T-cell (primary cell): Measurements from ENCODE around the gene GCDH. TPM values are rescaled to one million over a fixed set of nuclear protein-coding genes. Genes with fewer than 3 reads are reported as not detected.
A peak's percentile ranks its signal among the peaks of the same experiment; 100 is the strongest.

Experiments
- ATAC-seq, 4 experiments: fragments of 200-7000 bp in 3 of 4; fragments of 150-1000 bp in 1 of 4; cut with Tn5 transposase; replicated peaks in 1 of 4; 1 replicate in 3 of 4; 2 replicates in 1 of 4; pipeline ENCODE4 v1.10.0; 2021; ENCODE audit warnings: moderate library complexity in 3 of 4, mild to moderate bottlenecking in 2 of 4, moderate number of reproducible peaks in 1 of 4
- CTCF ChIA-PET, 2 donors: fragments of 300-600 bp; sonication (Branson Sonifier 250); formaldehyde crosslinking; loops; one replicate each; lab custom pipeline; 2022; ENCODE audit warnings: antibody characterized with exemption in 2 of 2; lab: Charles Lee
- POLR2A ChIA-PET, 2 donors: fragments of 300-600 bp; sonication (Branson Sonifier 250); formaldehyde crosslinking; loops; one replicate each; lab custom pipeline; 2022; ENCODE audit warnings: antibody characterized with exemption in 2 of 2; lab: Charles Lee
- DNase-seq, 35 experiments: peaks; one replicate each; pipeline versions ENCODE4 v3.0.0 to v3.0.0-alpha.2; 2013 to 2023
- H3K27ac ChIP-seq: one replicate; pipeline ENCODE4 v1.5.1; 2013; ENCODE audit warnings: low read length
- H3K27me3 ChIP-seq, 2 experiments: replicated peaks in 1 of 2; 1 replicate in 1 of 2; 2 replicates in 1 of 2; pipeline versions ENCODE4 v1.6.1 to v1.7.0; 2013; ENCODE audit warnings: low read length in 1 of 2, mixed read lengths in 1 of 2; ENCODE audit not compliant: control insufficient read depth in 2 of 2, insufficient read depth in 2 of 2; ENCODE audit errors: extremely low read depth in 1 of 2
- H3K36me3 ChIP-seq, 2 donors: 1 replicate in 1 of 2; 2 replicates in 1 of 2; pipeline versions ENCODE4 v1.6.1 to v1.7.0; 2013; ENCODE audit warnings: low read length in 1 of 2; ENCODE audit not compliant: control insufficient read depth in 2 of 2, insufficient read depth in 1 of 2; ENCODE audit errors: extremely low read depth in 1 of 2
- H3K4me1 ChIP-seq, 2 experiments: 1 replicate in 1 of 2; 2 replicates in 1 of 2; pipeline versions ENCODE4 v1.6.1 to v1.7.0; 2013; ENCODE audit warnings: low read length in 2 of 2, mixed read lengths in 1 of 2; ENCODE audit not compliant: insufficient read depth in 2 of 2, control insufficient read depth in 1 of 2; ENCODE audit errors: extremely low read depth in 1 of 2
- H3K4me3 ChIP-seq, 2 donors: 1 replicate in 1 of 2; 2 replicates in 1 of 2; pipeline versions ENCODE4 v1.5.1 to v1.7.0; 2013; ENCODE audit warnings: mild to moderate bottlenecking in 2 of 2, low read length in 1 of 2, moderate library complexity in 1 of 2; ENCODE audit not compliant: control insufficient read depth in 1 of 2; ENCODE audit errors: extremely low read depth in 1 of 2
- H3K9me3 ChIP-seq: 2 replicates; pipeline ENCODE4 v1.7.0; 2013
- H3K27ac Mint-ChIP-seq, 2 donors: one replicate each; pipeline ENCODE4 v1.8.0; 2020 to 2021; ENCODE audit warnings: mild to moderate bottlenecking in 2 of 2, mixed read lengths in 2 of 2
- H3K27me3 Mint-ChIP-seq, 2 donors: one replicate each; pipeline ENCODE4 v1.8.0; 2021 to 2022; ENCODE audit warnings: mixed read lengths in 2 of 2
- H3K36me3 Mint-ChIP-seq: one replicate; pipeline ENCODE4 v1.8.0; 2021; ENCODE audit warnings: mixed read lengths
- H3K4me1 Mint-ChIP-seq, 3 donors: one replicate each; pipeline ENCODE4 v1.8.0; 2020 to 2022; ENCODE audit warnings: mixed read lengths in 3 of 3, mild to moderate bottlenecking in 1 of 3
- H3K4me3 Mint-ChIP-seq, 3 donors: one replicate each; pipeline ENCODE4 v1.8.0; 2020 to 2022; ENCODE audit warnings: mild to moderate bottlenecking in 3 of 3, mixed read lengths in 3 of 3, moderate library complexity in 3 of 3
- H3K9me3 Mint-ChIP-seq, 3 donors: one replicate each; pipeline ENCODE4 v1.8.0; 2020 to 2022; ENCODE audit warnings: mixed read lengths in 3 of 3
- WGBS: methylation state at CpG from one replicate; pipeline ENCODE4 v1.1.5; 2013; ENCODE audit warnings: missing lambda C conversion rate; ENCODE audit not compliant: insufficient coverage; 5-methylcytosine and 5-hydroxymethylcytosine counted together
- total RNA-seq, 35 experiments: library from RNA in 6 of 35; stranded (reverse) in 6 of 35; fragments of 120-200 nt in 1 of 35; gene quantifications; one replicate each; pipeline versions ENCODE4 v1.2.1 to v1.2.4 and lab custom pipeline; 2013 to 2026

Gene GCDH
- total RNA-seq, 5 donors from 2014 or later (not counting 1 experiment from before 2014, with no cell fraction given) = 39.8 to 68.7 (median 60.0) TPM

DNA sequence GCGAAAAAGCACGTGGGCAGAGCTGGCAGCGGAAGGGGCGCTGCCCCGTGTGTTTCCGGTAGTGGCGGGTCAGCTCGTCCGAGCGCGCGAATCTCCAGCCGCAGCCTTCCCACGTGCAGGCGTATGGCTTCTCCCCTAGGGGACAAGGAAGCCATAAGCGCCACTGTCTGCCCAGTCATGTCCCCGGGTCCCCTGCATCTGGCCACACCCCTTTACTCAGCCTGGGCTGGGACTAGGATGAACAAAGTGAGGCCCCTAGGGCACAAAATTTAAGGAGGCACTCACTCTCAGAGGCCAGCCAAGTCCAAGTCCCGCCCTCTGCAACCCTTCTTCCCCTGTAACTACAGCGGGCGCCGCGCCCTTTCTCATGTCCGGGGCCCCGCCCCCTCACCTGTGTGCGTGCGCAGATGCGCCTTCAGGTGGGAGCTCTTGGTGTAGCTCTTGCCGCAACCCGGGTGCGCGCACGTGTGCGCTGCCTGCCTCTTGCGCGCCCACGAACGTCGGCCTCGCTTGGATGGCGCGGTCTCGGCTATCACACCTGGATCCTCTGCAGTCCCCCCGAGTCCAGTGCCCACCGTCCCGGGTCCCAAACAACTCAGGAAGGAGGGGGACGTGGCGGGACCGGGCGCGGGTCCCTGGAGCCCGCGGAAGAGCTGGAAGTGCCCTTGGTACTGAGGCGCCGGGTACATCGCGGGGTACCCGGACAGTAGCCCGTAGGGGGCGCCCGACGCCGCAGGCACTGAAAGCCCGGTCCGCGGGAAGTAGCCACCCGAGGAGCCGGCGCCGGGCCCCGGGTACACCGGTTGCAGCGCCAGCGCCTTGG lies 5.8 kb upstream of the GCDH start:
- no peaks in the 10 kb centered on the region for H3K36me3 Mint-ChIP-seq
- H3K9me3 Mint-ChIP-seq = no peaks in the 10 kb centered on the region
- peaks cover 0 to 2% of the 10 kb centered on the region in 2 donors for H3K36me3 ChIP-seq
- ChIA-PET CTCF (interaction anchor here in 1 of 2 donors (0.6 to 1.6 kb wide), 12 partner anchors 9 to 109 kb away, joined by 3 to 19 read pairs (median 4); partner anchors contain the start of genes CALR, FARSA and SYCE2), POLR2A (interaction anchor here (0.5 to 0.7 kb wide), 3 partner anchors 28 to 130 kb away, joined by 3 to 12 read pairs (median 5); no protein-coding TSS in a partner anchor)
- H3K4me3 Mint-ChIP-seq = peak overlapping the region; percentile 80 to 86 (median 85)
- H3K4me1 Mint-ChIP-seq = peaks cover 25 to 33% (median 26%) of the 10 kb centered on the region in 3 donors
- no peaks in the 10 kb centered on the region for H3K9me3 ChIP-seq
- peaks cover 0 to 8% of the 10 kb centered on the region in 2 experiments for H3K27me3 ChIP-seq
- peak overlapping the region; percentile 35 to 64 for H3K4me3 ChIP-seq
- ATAC-seq (peak; percentile 72 to 78 (median 75)), DNase-seq (peak; percentile 73 to 91 (median 85))
- H3K27ac Mint-ChIP-seq = peak overlapping the region; percentile 83 to 84
- H3K4me1 ChIP-seq = peaks cover 3 to 36% of the 10 kb centered on the region in 2 experiments
- H3K27me3 Mint-ChIP-seq = peaks cover 0 to 2% of the 10 kb centered on the region in 2 donors
- under 1% methylated on average over 73 of the region's 73 CpGs for WGBS
- H3K27ac ChIP-seq = peak overlapping the region; percentile 55

DNA sequence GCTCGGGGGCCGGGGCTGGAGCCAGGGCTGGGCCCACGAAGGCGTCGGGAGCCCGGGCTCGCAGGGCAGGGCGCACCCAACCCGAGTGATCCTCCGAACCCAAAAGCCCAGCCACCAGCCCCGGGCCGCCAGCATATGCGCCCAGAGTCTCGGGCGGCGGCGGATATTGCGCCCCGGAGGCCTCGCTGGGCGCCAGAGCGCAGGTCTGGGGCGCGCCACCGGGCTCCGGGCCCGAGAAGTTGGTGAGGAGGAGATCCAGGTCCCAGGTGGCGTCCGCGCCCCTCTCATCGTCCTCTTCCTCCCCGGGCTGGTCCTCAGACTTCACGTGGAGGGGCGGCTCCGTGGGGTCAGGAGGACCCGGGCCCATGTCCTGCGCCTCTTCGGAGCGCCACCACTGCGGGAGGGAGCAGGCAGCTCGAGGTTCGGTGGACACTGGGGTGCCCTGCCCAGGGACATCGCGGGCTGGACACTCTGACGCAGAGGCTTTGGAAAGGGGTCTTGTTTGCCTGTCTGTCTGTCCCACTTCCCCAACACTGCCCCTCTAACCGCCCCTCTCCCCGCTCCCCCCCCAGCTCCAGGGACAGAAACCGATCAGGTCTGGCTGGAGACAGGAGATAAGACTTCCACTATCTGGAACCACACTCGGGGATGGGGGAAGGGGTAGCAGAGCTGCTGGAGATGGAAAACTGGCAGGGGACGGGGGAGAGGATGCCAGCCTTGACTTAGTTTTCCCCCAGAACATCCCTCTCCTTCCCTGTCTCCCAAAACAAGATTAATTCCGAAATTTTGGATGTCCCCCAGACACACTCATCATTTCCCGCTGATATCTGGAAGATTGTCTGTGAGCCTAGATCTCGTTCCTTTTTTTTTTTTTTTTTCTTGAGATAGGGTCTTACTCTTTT lies 5.0 kb upstream of the GCDH start:
- Histone ChIP-seq H3K9me3 (no peaks in the 10 kb centered on the region), H3K4me3 (peak overlapping the region in 1 of 2 donors; percentile 64), H3K36me3 (no peaks in the 10 kb centered on the region), H3K27me3 (peaks cover 0 to 8% of the 10 kb centered on the region in 2 experiments), H3K27ac (no peak overlapping the region), H3K4me1 (peaks cover 5 to 33% of the 10 kb centered on the region in 2 experiments)
- Mint-ChIP-seq H3K36me3 (peaks cover 1% of the 10 kb centered on the region), H3K9me3 (no peaks in the 10 kb centered on the region), H3K4me3 (peak overlapping the region; percentile 43 to 80 (median 55)), H3K4me1 (peaks cover 25 to 35% (median 28%) of the 10 kb centered on the region in 3 donors), H3K27me3 (peaks cover 0 to 2% of the 10 kb centered on the region in 2 donors), H3K27ac (peak overlapping the region; percentile 19 to 28)
- ATAC-seq = peak in 2 of 4 experiments; percentile 12 to 27
- CTCF ChIA-PET = interaction anchor here in 1 of 2 donors (1.0 to 1.6 kb wide), 7 partner anchors 10 to 80 kb away, joined by 4 to 19 read pairs (median 5); partner anchors contain the start of genes CALR, FARSA and SYCE2
- DNase-seq = no peak
- WGBS = 11% methylated on average over 43 of the region's 53 CpGs
- POLR2A ChIA-PET = interaction anchor here in 1 of 2 donors (0.5 kb wide), 1 partner anchor 33 kb away, joined by 5 read pairs; no protein-coding TSS in a partner anchor

GRCh38 chr19:12886651-12886968 lies 4.3 kb upstream of the GCDH start:
- DNase-seq (no peak), ATAC-seq (no peak)
- Histone ChIP-seq H3K36me3 (no peaks in the 10 kb centered on the region), H3K27ac (no peak overlapping the region), H3K9me3 (no peaks in the 10 kb centered on the region), H3K4me1 (peaks cover 6 to 35% of the 10 kb centered on the region in 2 experiments), H3K27me3 (peaks cover 0 to 8% of the 10 kb centered on the region in 2 experiments), H3K4me3 (no peak overlapping the region)
- Mint-ChIP-seq H3K27me3 (peaks cover 0 to 2% of the 10 kb centered on the region in 2 donors), H3K36me3 (peaks cover 3% of the 10 kb centered on the region), H3K4me1 (peaks cover 29 to 37% (median 34%) of the 10 kb centered on the region in 3 donors), H3K4me3 (peak overlapping the region; percentile 43 to 73 (median 55)), H3K9me3 (no peaks in the 10 kb centered on the region), H3K27ac (peak overlapping the region; percentile 19 to 28)
- WGBS = 93% methylated on average over 3 of the region's 5 CpGs
- ChIA-PET POLR2A (no interaction called here), CTCF (no interaction called here)

GRCh38 chr19:12886969-12887747 lies 3.8 kb upstream of the GCDH start, which contains the start of gene KLF1:
Gene KLF1 (minus strand): TSS chr19:12887201. CDS start chr19:12887140, 61 bp downstream.
- H3K36me3 ChIP-seq = no peaks in the 10 kb centered on the region
- peak within 1 kb of the TSS; percentile 19 to 28 for H3K27ac Mint-ChIP-seq
- CTCF ChIA-PET = no interaction called here
- DNase-seq (no peak), ATAC-seq (no peak)
- peaks cover 0 to 2% of the 10 kb centered on the region in 2 donors for H3K27me3 Mint-ChIP-seq
- peaks cover 0 to 8% of the 10 kb centered on the region in 2 experiments for H3K27me3 ChIP-seq
- H3K9me3 Mint-ChIP-seq = no peaks in the 10 kb centered on the region
- POLR2A ChIA-PET = no interaction called here
- H3K4me1 Mint-ChIP-seq = peaks cover 33 to 42% (median 36%) of the 10 kb centered on the region in 3 donors
- 91% methylated on average over 12 of the region's 17 CpGs for WGBS
- peaks cover 10 to 37% of the 10 kb centered on the region in 2 experiments for H3K4me1 ChIP-seq
- H3K36me3 Mint-ChIP-seq = peaks cover 3% of the 10 kb centered on the region
- H3K27ac ChIP-seq = no peak within 1 kb of the TSS
- H3K4me3 ChIP-seq = peak within 1 kb of the TSS in 1 of 2 donors; percentile 64
- no peaks in the 10 kb centered on the region for H3K9me3 ChIP-seq
- H3K4me3 Mint-ChIP-seq = peak within 1 kb of the TSS; percentile 43 to 73 (median 55)

- POLR2A ChIA-PET = interaction anchor here in 1 of 2 donors (0.6 kb wide), 1 partner anchor 299 kb away, joined by 6 read pairs; no protein-coding TSS in a partner anchor
- no peak overlapping the region for H3K4me3 ChIP-seq
- H3K27ac ChIP-seq = no peak overlapping the region
- no peaks in the 10 kb centered on the region for H3K27me3 Mint-ChIP-seq
- 75% methylated on average over 2 of the region's 5 CpGs for WGBS
- H3K36me3 ChIP-seq = peaks cover 0 to 1% of the 10 kb centered on the region in 2 donors
- H3K27ac Mint-ChIP-seq = no peak overlapping the region
- DNase-seq (no peak), ATAC-seq (no peak)
- no peaks in the 10 kb centered on the region for H3K9me3 Mint-ChIP-seq
- no peak overlapping the region for H3K4me3 Mint-ChIP-seq
- peaks cover 3% of the 10 kb centered on the region for H3K36me3 Mint-ChIP-seq
- peaks cover 0 to 8% of the 10 kb centered on the region in 2 experiments for H3K27me3 ChIP-seq
- peaks cover 33 to 40% (median 36%) of the 10 kb centered on the region in 3 donors for H3K4me1 Mint-ChIP-seq
- H3K4me1 ChIP-seq = peaks cover 10 to 39% of the 10 kb centered on the region in 2 experiments
- CTCF ChIA-PET = interaction anchor here in 1 of 2 donors (0.7 kb wide), 1 partner anchor 22 kb away, joined by 5 read pairs; no protein-coding TSS in a partner anchor
- no peaks in the 10 kb centered on the region for H3K9me3 ChIP-seq
These were observed 2.9 kb upstream of the GCDH start for GRCh38 chr19:12888006-12888603.
